ENCODE results near the gene ZEB2.

GRCh38 chr2:144402251-144402650, 117.7 kb downstream of the ZEB2 start:
- TF ChIP-seq POLR2A (IDR thresholded peaks at IDR 0.05) (no peak), CTCF (IDR thresholded peaks at IDR 0.05) (no peak), POLR2AphosphoS5 (IDR thresholded peaks at IDR 0.05) (no peak), EP300 (IDR thresholded peaks at IDR 0.05) (no peak)
